Naive B cell (primary cell): ENCODE data around the gene USB1. TPM values are rescaled to one million over a fixed set of nuclear protein-coding genes. Genes with fewer than 3 reads are reported as not detected.
"Not testable (repeated sequence)": the region's sequence is repeated elsewhere in the genome, so short reads cannot be mapped to it uniquely, and the experiment has no call there.

Experiments used
- ATAC-seq, 2 donors: fragments of 150-1000 bp; cut with Tn5 transposase; 2 replicates each; pipeline ENCODE4 v1.10.0; 2021; ENCODE audit warnings: low read depth in 2 of 2, mild to moderate bottlenecking in 2 of 2, moderate library complexity in 2 of 2
- DNase-seq: peaks from one replicate; pipeline ENCODE4 v3.0.0; 2022
- H3K27ac Mint-ChIP-seq, 6 donors: one replicate each; pipeline ENCODE4 v1.8.0; 2020 to 2022; ENCODE audit warnings: mild to moderate bottlenecking in 6 of 6, mixed read lengths in 6 of 6, moderate library complexity in 5 of 6, inconsistent platforms in 2 of 6
- H3K27me3 Mint-ChIP-seq, 3 donors: one replicate each; pipeline ENCODE4 v1.8.0; 2021 to 2022; ENCODE audit warnings: mixed read lengths in 3 of 3, mild to moderate bottlenecking in 1 of 3
- H3K36me3 Mint-ChIP-seq, 2 donors: one replicate each; pipeline ENCODE4 v1.8.0; 2020 to 2022; ENCODE audit warnings: mixed read lengths in 2 of 2, inconsistent platforms in 1 of 2, mild to moderate bottlenecking in 1 of 2
- H3K4me1 Mint-ChIP-seq, 3 donors: one replicate each; pipeline ENCODE4 v1.8.0; 2020 to 2022; ENCODE audit warnings: mixed read lengths in 3 of 3, inconsistent platforms in 1 of 3, mild to moderate bottlenecking in 1 of 3, moderate library complexity in 1 of 3
- H3K4me3 Mint-ChIP-seq, 8 donors: one replicate each; pipeline ENCODE4 v1.8.0; 2020 to 2022; ENCODE audit warnings: mild to moderate bottlenecking in 8 of 8, mixed read lengths in 8 of 8, moderate library complexity in 8 of 8, inconsistent platforms in 2 of 8
- H3K9me3 Mint-ChIP-seq, 7 donors: one replicate each; pipeline ENCODE4 v1.8.0; 2020 to 2022; ENCODE audit warnings: mixed read lengths in 7 of 7, mild to moderate bottlenecking in 5 of 7, inconsistent platforms in 2 of 7, moderate library complexity in 1 of 7
- polyA plus RNA-seq, 6 donors: library from polyadenylated mRNA; unstranded; fragments of 300-500 nt; fragmentation: Illumina TruSeq; gene quantifications; one replicate each; pipeline ENCODE4 v1.2.3, GENCODE V29; 2021; ENCODE audit warnings: low read depth in 6 of 6

The USB1 gene
- polyA plus RNA-seq, 6 donors from 2014 or later: 19.8 to 30.5 (median 25.8) TPM

GRCh38 chr16:57999971-58000705 is 1.1 kb upstream of the USB1 start, which contains the start of gene ZNF319:
ZNF319 (minus strand) TSS chr16:58000672; CDS start chr16:57998265, 2,407 bp downstream.
- H3K4me1 Mint-ChIP-seq: peaks cover 29 to 60% (median 33%) of the 10 kb centered on the region in 3 donors
- H3K36me3 Mint-ChIP-seq: no peaks in the 10 kb centered on the region
- H3K27me3 Mint-ChIP-seq: no peaks in the 10 kb centered on the region
- DNase-seq (peak; percentile 24), ATAC-seq (peak; percentile 26 to 28)
- peak within 1 kb of the TSS; percentile 90 to 97 (median 94) for H3K4me3 Mint-ChIP-seq
- H3K27ac Mint-ChIP-seq: peak within 1 kb of the TSS; percentile 80 to 97 (median 95)
- no peaks in the 10 kb centered on the region for H3K9me3 Mint-ChIP-seq

DNA sequence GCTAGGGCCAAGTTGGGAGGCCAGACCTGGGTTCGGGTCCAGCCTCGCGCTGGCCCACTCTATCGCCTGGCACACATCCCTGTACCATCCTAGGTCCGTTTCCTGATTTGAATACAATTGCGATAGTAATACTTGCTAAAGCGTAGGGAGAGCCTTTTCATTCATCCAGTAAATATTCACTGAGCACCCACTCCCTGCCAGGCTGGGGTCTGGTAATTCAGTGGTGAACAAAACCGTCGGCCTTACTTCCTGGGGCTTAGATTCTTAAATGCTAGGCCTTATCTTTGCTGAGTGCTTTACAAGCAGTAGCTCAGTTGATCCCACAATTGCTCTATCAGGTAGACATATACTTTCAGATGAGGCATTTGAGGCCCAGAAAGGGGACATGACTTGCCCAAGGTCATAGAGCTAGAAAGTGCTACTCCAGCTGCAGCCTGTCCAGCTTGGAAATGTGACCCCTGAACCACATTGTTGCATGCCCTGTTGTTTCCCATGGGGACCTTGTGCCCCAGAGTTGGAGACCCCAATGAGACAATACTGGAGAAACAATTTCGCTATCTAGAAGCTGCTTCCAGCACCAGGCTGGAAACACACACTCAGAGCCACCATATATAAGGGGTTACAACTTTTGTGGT is 691 bp downstream of the USB1 start:
- no peaks in the 10 kb centered on the region for H3K9me3 Mint-ChIP-seq
- H3K27ac Mint-ChIP-seq: peak overlapping the region in 4 of 6 donors; percentile 69 to 91 (median 78)
- ATAC-seq (no peak), DNase-seq (no peak)
- H3K4me3 Mint-ChIP-seq: peak overlapping the region; percentile 90 to 97 (median 94)
- no peaks in the 10 kb centered on the region for H3K27me3 Mint-ChIP-seq
- H3K4me1 Mint-ChIP-seq: peaks cover 29 to 54% (median 35%) of the 10 kb centered on the region in 3 donors
- peaks cover 0 to 2% of the 10 kb centered on the region in 2 donors for H3K36me3 Mint-ChIP-seq

DNA sequence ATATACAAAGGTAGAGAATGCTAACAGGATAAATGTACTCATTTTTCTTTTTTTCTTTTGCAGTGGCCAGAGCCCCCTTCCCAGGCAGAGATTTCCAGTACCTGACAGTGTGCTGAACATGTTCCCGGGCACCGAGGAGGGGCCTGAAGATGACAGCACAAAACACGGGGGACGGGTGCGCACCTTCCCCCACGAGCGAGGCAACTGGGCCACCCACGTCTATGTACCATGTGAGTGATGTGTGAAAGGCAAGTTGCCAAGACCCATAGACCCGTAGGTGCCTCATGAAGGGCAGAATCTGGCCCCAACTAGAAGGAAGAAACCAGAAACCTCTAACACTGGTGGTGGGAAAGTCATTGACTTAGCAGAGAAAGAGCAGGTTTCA is 1.2 kb downstream of the USB1 start:
- Mint-ChIP-seq H3K27ac (peak overlapping the region in 1 of 6 donors; percentile 89), H3K4me1 (peaks cover 29 to 54% (median 35%) of the 10 kb centered on the region in 3 donors), H3K4me3 (peak overlapping the region in 7 of 8 donors; percentile 0 to 96 (median 90)), H3K27me3 (no peaks in the 10 kb centered on the region), H3K9me3 (no peaks in the 10 kb centered on the region), H3K36me3 (peaks cover 0 to 5% of the 10 kb centered on the region in 2 donors)
- ATAC-seq: no peak
- DNase-seq: no peak

DNA sequence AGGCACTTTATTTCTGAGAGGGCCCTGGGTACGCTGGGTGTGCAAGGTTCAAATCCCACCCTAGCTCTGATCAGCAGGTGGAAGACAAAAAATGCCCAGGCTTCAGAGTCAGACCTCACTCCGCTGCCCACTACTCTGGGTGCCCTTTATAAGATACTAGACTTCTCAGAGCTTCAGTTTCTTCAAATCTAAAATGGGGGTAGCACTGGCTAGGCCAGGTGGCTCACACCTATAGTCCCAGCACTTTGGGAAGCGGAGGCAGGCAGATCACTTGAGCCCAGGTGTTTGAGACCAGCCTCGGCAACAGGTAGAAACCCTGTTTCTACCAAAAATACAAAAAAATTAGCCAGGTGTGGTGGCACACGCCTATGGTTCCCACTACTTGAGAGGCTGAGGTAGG is 1.7 kb downstream of the USB1 start:
- Mint-ChIP-seq H3K27ac (peak overlapping the region in 1 of 6 donors; percentile 7), H3K9me3 (no peaks in the 10 kb centered on the region), H3K36me3 (peaks cover 0 to 5% of the 10 kb centered on the region in 2 donors), H3K27me3 (no peaks in the 10 kb centered on the region), H3K4me3 (peak overlapping the region in 4 of 8 donors; percentile 32 to 93 (median 64)), H3K4me1 (peaks cover 29 to 53% (median 35%) of the 10 kb centered on the region in 3 donors)
- ATAC-seq (no peak), DNase-seq (no peak)

DNA sequence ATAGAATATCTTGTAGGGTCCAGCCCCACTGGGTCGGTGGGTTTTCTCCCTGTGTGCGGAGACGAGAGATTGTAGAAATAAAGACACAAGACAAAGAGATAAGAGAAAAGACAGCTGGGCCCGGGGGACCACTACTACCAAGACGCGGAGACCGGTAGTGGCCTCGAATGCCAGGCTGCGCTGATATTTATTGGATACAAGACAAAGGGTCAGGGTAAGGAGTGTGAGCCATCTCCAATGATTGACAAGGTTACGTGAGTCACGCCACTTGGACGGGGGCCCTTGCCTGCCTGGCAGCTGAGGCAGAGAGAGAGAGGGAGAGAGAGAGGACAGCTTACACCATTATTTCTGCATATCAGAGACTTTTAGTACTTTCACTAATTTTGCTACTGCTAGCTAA is 3.5 kb downstream of the USB1 start:
- peak overlapping the region in 1 of 8 donors; percentile 59 for H3K4me3 Mint-ChIP-seq
- ATAC-seq, H3K27me3 Mint-ChIP-seq: not testable (repeated sequence)

DNA sequence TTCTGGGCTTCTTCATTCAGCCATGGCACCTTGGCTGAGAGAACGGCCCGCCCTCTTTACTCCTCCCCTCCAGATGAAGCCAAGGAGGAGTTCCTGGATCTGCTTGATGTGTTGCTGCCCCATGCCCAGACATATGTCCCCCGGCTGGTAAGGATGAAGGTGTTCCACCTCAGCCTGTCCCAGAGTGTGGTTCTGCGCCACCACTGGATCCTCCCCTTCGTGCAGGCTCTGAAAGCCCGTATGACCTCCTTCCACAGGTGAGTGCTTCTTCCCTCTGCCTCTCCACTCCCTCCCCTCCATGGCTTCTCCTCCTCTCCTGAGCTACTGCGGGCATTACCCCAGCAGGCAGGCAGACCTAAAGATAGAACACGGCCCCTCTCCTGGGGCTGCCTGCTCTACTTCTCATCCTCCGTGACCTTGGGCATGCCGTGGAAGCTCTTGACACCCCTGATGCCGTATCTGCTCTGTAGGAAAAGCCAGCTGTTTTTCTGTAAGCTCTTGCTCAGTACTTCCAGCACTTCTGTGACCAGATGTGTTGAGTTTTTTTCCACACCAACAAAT is 8.7 kb downstream of the USB1 start:
- Mint-ChIP-seq H3K4me3 (peak overlapping the region in 1 of 8 donors; percentile 47), H3K36me3 (peaks cover 8 to 22% of the 10 kb centered on the region in 2 donors)
- no peak for ATAC-seq

More for the DNA sequence above, 3.5 kb downstream of the USB1 start:
- H3K27ac Mint-ChIP-seq: peak overlapping the region in 3 of 6 donors; percentile 11 to 78 (median 66)
- not testable (repeated sequence) for H3K9me3 Mint-ChIP-seq, DNase-seq
- H3K4me1 Mint-ChIP-seq: peaks cover 20 to 38% (median 21%) of the 10 kb centered on the region in 3 donors
- peaks cover 0 to 10% of the 10 kb centered on the region in 2 donors for H3K36me3 Mint-ChIP-seq

DNA sequence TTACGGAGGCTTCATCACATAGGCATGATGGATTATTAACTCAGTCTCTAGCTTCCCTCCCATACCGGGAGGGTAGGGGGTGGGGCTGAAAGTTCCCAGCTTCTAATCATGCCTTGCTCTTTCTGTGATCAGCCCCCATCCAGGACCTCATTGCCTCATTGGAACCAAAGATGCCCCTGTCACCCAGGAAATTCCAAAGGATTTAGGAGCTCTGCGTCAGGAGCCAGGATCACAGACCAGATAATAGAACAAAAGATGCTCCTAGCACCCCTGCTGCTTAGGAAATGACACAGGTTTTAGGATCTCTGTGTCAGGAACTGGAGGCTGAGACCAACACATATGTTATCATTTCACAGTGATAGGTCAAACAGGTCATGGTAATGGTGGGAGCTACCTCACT is 9.7 kb downstream of the USB1 start:
- no peaks in the 10 kb centered on the region for H3K27me3 Mint-ChIP-seq
- ATAC-seq: no peak
- DNase-seq: no peak
- H3K27ac Mint-ChIP-seq: no peak overlapping the region
- peaks cover 8 to 22% of the 10 kb centered on the region in 2 donors for H3K36me3 Mint-ChIP-seq
- H3K4me3 Mint-ChIP-seq: peak overlapping the region in 1 of 8 donors; percentile 64
- no peaks in the 10 kb centered on the region for H3K4me1 Mint-ChIP-seq
- H3K9me3 Mint-ChIP-seq: no peaks in the 10 kb centered on the region

More for the DNA sequence above, 8.7 kb downstream of the USB1 start:
- Mint-ChIP-seq H3K27me3 (no peaks in the 10 kb centered on the region), H3K4me1 (peaks cover 3% of the 10 kb centered on the region in 3 donors), H3K9me3 (no peaks in the 10 kb centered on the region), H3K27ac (no peak overlapping the region)
- no peak for DNase-seq

- Mint-ChIP-seq H3K27ac (no peak overlapping the region), H3K36me3 (peaks cover 8 to 22% of the 10 kb centered on the region in 2 donors)
- ATAC-seq: no peak
Observed at GRCh38 chr16:58011652-58012051, 10.4 kb downstream of the USB1 start.

DNA sequence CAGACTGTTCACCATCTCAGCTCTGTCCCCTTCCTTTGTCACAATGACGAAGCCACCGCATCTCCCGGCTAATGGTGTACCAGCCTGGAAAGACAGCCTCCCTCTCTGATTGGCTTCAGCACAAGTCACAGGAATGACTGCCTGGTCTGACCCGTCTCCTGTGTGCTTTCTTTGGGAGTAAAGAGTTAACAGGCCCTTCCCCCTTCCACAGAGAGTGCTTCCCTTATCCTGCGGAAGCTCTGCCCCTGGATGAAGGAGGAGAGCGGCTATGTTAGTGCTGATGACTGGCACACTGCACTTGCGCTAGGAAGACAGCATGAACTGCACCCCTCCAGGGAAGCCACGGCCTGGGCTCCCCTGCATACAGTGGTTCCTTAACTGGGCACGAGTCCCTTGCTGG is 11.3 kb downstream of the USB1 start:
- no peaks in the 10 kb centered on the region for H3K27me3 Mint-ChIP-seq
- H3K4me1 Mint-ChIP-seq: no peaks in the 10 kb centered on the region
- no peaks in the 10 kb centered on the region for H3K9me3 Mint-ChIP-seq
- H3K27ac Mint-ChIP-seq: peak overlapping the region in 1 of 6 donors; percentile 26
- ATAC-seq (no peak), DNase-seq (no peak)
- H3K36me3 Mint-ChIP-seq: peaks cover 8 to 16% of the 10 kb centered on the region in 2 donors
- H3K4me3 Mint-ChIP-seq: no peak overlapping the region

More at GRCh38 chr16:58011652-58012051, 10.4 kb downstream of the USB1 start:
- Mint-ChIP-seq H3K27me3 (no peaks in the 10 kb centered on the region), H3K9me3 (no peaks in the 10 kb centered on the region), H3K4me3 (no peak overlapping the region), H3K4me1 (no peaks in the 10 kb centered on the region)
- no peak for DNase-seq

GRCh38 chr16:58013201-58013956 is 12.2 kb downstream of the USB1 start:
- Mint-ChIP-seq H3K36me3 (peaks cover 8 to 16% of the 10 kb centered on the region in 2 donors), H3K4me1 (no peaks in the 10 kb centered on the region)
- no peak for ATAC-seq

DNA sequence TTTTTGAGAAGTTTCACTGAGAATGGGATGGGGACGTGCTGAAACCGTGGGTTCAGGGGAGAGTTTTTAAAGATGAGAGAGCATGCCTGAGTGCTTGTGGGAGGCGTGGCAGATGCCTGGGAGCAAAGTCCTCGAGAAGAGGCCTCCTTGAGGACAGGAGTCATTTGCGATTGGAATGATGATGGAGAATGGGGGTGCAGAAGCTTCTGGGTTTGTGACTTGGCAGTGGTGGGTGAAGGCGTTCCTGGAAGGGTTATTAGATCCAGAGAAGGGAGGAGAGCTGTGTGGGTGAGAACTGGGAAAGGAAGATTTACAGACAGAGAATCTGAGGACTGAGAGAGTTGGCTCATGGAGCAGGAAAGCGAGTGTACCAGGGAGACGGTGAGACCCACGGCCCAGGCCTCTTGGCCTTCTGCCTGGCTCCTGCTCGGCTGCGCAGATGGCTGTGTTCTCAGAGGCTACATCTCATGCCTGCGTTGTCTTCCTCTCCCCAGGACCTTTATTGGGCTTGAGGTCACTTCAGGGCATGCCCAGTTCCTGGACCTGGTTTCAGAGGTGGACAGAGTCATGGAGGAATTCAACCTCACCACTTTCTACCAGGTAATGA is 15.7 kb downstream of the USB1 start:
- H3K4me1 Mint-ChIP-seq: peaks cover 6 to 13% (median 8%) of the 10 kb centered on the region in 3 donors
- no peaks in the 10 kb centered on the region for H3K9me3 Mint-ChIP-seq
- ATAC-seq (no peak), DNase-seq (no peak)
- H3K27me3 Mint-ChIP-seq: no peaks in the 10 kb centered on the region
- no peak overlapping the region for H3K4me3 Mint-ChIP-seq
- H3K27ac Mint-ChIP-seq: no peak overlapping the region
- H3K36me3 Mint-ChIP-seq: no peaks in the 10 kb centered on the region

More at GRCh38 chr16:58013201-58013956, 12.2 kb downstream of the USB1 start:
- Mint-ChIP-seq H3K9me3 (no peaks in the 10 kb centered on the region), H3K27me3 (no peaks in the 10 kb centered on the region), H3K4me3 (no peak overlapping the region), H3K27ac (no peak overlapping the region)
- no peak for DNase-seq

GRCh38 chr16:58018803-58019202 is 17.6 kb downstream of the USB1 start:
- peaks cover 0 to 8% (median 0%) of the 10 kb centered on the region in 3 donors for H3K27me3 Mint-ChIP-seq
- H3K36me3 Mint-ChIP-seq: no peaks in the 10 kb centered on the region
- H3K4me1 Mint-ChIP-seq: peaks cover 6 to 13% (median 8%) of the 10 kb centered on the region in 3 donors
- DNase-seq (no peak), ATAC-seq (no peak)
- no peaks in the 10 kb centered on the region for H3K9me3 Mint-ChIP-seq
- no peak overlapping the region for H3K4me3 Mint-ChIP-seq
- H3K27ac Mint-ChIP-seq: no peak overlapping the region
